Smooth muscle cell (in vitro differentiated cells): Measurements from ENCODE around the gene EBPL. TPM values are rescaled to one million over a fixed set of nuclear protein-coding genes. Genes with fewer than 3 reads are reported as not detected.

Experiments
- DNase-seq: peaks from one replicate; lab custom pipeline; 2025; ENCODE audit not compliant: unreplicated experiment; lab: John Stamatoyannopoulos, UW
- H2AFZ ChIP-seq: fragments of 200-600 bp; sonication (generic); 2 replicates; pipeline ENCODE4 v1.6.0; 2016; ENCODE audit warnings: antibody characterized with exemption, low read depth, mild to moderate bottlenecking
- H3F3A ChIP-seq: fragments of 200-600 bp; sonication (generic); 2 replicates; pipeline ENCODE4 v1.6.0; 2017; ENCODE audit warnings: antibody characterized with exemption, low read depth
- H3K27ac ChIP-seq: fragments of 200-600 bp; sonication (generic); 2 replicates; pipeline ENCODE4 v1.5.1; 2016; ENCODE audit warnings: low read depth, mild to moderate bottlenecking
- H3K27me3 ChIP-seq: fragments of 200-600 bp; sonication (generic); 2 replicates; pipeline ENCODE4 v1.6.1; 2016; ENCODE audit warnings: low read depth, mild to moderate bottlenecking
- H3K36me3 ChIP-seq: fragments of 200-600 bp; sonication (generic); 2 replicates; pipeline ENCODE4 v1.5.1; 2016; ENCODE audit warnings: low read depth
- H3K4me1 ChIP-seq: fragments of 200-600 bp; sonication (generic); 2 replicates; pipeline ENCODE4 v1.5.1; 2016; ENCODE audit warnings: low read depth
- H3K4me2 ChIP-seq: fragments of 200-600 bp; sonication (generic); 2 replicates; pipeline ENCODE4 v1.6.0; 2016; ENCODE audit warnings: mild to moderate bottlenecking
- H3K4me3 ChIP-seq: fragments of 200-600 bp; sonication (generic); 2 replicates; pipeline ENCODE4 v1.5.1; 2016; ENCODE audit warnings: mild to moderate bottlenecking
- H3K79me2 ChIP-seq: fragments of 200-600 bp; sonication (generic); 2 replicates; pipeline ENCODE4 v1.6.0; 2016; ENCODE audit warnings: low read depth, mild to moderate bottlenecking
- H3K9ac ChIP-seq: fragments of 200-600 bp; sonication (generic); 2 replicates; pipeline ENCODE4 v1.6.0; 2016; ENCODE audit warnings: low read depth
- H3K9me3 ChIP-seq: fragments of 200-600 bp; sonication (generic); replicated peaks from 2 replicates; pipeline ENCODE4 v1.5.1; 2016; ENCODE audit warnings: low read depth
- H4K20me1 ChIP-seq: fragments of 200-600 bp; sonication (generic); 2 replicates; pipeline ENCODE4 v1.6.0; 2016; ENCODE audit warnings: low read depth
- WGBS: methylation state at CpG from one replicate; pipeline ENCODE4 v1.1.7; 2016; ENCODE audit warnings: low lambda C conversion rate; 5-methylcytosine and 5-hydroxymethylcytosine counted together
- polyA plus RNA-seq: library from polyadenylated mRNA; unstranded; fragments of >200 nt; fragmentation: Nextera tagmentation; extraction: Ambion mirVana; gene quantifications from 2 replicates; pipeline ENCODE4 v1.2.1, GENCODE V29; 2016
- total RNA-seq: library from RNA; depleted of rRNA; stranded (reverse); fragments of >200 nt; gene quantifications from 2 replicates; pipeline ENCODE4 v1.2.3, GENCODE V29; 2014
- TF ChIP-seq, protein P1 (sequence below): fragments of 200-600 bp; sonication (generic); IDR thresholded peaks from 2 replicates; pipeline ENCODE4 v1.5.1; 2017; ENCODE audit warnings: borderline replicate concordance, mild to moderate bottlenecking, antibody characterized with exemption; ENCODE audit not compliant: insufficient read depth, poor library complexity, severe bottlenecking

EBPL gene
- total and polyA plus RNA-seq, 2 experiments from 2014 or later: 86.5 to 108 TPM

DNA sequence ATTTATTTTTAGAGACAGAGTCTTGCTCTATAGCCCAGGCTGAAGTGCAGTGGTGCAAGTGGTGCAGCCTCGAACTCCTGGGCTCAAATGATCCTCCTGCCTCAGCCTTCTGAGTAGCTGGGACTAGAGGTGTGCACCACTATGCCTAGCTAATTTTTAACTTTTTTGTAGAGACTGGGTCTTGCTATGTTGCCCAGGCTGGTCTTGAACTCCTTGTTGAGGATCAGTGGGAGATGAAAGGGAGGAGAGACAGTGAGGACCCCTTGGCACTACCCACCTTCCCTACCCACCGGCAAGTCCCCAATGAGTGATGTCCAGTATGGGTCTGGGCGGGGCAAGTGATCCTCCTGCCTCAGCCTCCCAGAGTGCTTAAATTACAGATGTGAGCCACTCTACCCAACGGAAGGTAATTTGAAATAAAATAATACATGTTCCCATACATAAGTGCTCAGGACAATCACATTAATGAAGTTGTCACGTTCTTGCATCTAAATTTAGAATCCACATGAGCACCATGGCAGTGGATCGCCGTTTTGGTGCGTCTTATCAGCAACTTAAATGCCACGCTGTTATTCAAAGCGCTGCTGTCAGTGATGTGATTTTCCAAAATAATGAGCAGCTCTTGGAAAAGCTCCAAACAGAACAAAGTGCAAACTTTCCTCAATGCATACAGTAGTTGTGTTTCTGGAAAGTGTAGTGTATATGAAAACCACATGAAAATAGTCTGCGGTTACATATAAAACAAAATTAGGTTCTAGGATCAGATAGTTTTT lies 68.9 kb downstream of the EBPL start:
- Histone ChIP-seq H3F3A (no peaks in the 10 kb centered on the region), H3K9me3 (no peaks in the 10 kb centered on the region), H3K36me3 (no peaks in the 10 kb centered on the region), H3K4me1 (peaks cover 4% of the 10 kb centered on the region), H4K20me1 (no peaks in the 10 kb centered on the region), H3K27me3 (no peaks in the 10 kb centered on the region), H2AFZ (no peak overlapping the region), H3K79me2 (no peaks in the 10 kb centered on the region), H3K27ac (no peak overlapping the region), H3K4me2 (no peak overlapping the region), H3K9ac (no peak overlapping the region), H3K4me3 (no peak overlapping the region)
- DNase-seq: no peak
- 83% methylated on average over 11 of the region's 11 CpGs for WGBS
- TF ChIP-seq, protein P1, sequence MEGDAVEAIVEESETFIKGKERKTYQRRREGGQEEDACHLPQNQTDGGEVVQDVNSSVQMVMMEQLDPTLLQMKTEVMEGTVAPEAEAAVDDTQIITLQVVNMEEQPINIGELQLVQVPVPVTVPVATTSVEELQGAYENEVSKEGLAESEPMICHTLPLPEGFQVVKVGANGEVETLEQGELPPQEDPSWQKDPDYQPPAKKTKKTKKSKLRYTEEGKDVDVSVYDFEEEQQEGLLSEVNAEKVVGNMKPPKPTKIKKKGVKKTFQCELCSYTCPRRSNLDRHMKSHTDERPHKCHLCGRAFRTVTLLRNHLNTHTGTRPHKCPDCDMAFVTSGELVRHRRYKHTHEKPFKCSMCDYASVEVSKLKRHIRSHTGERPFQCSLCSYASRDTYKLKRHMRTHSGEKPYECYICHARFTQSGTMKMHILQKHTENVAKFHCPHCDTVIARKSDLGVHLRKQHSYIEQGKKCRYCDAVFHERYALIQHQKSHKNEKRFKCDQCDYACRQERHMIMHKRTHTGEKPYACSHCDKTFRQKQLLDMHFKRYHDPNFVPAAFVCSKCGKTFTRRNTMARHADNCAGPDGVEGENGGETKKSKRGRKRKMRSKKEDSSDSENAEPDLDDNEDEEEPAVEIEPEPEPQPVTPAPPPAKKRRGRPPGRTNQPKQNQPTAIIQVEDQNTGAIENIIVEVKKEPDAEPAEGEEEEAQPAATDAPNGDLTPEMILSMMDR: no peak

- Histone ChIP-seq H3K4me3 (no peak overlapping the region), H3F3A (no peaks in the 10 kb centered on the region), H3K27me3 (no peaks in the 10 kb centered on the region), H3K79me2 (no peaks in the 10 kb centered on the region), H3K36me3 (no peaks in the 10 kb centered on the region), H4K20me1 (no peaks in the 10 kb centered on the region), H3K27ac (no peak overlapping the region), H3K9ac (no peak overlapping the region), H3K4me2 (no peak overlapping the region), H3K9me3 (no peaks in the 10 kb centered on the region), H2AFZ (no peak overlapping the region), H3K4me1 (no peaks in the 10 kb centered on the region)
- DNase-seq: no peak
- WGBS: 85% methylated on average over 22 of the region's 22 CpGs
- TF ChIP-seq, protein P1: no peak
Measured at GRCh38 chr13:49620170-49620621, 71.1 kb downstream of the EBPL start.

- H3K9me3 ChIP-seq: no peaks in the 10 kb centered on the region
- no peaks in the 10 kb centered on the region for H3K4me1 ChIP-seq
- no peaks in the 10 kb centered on the region for H3K79me2 ChIP-seq
- no peak overlapping the region for H3K27ac ChIP-seq
- no peaks in the 10 kb centered on the region for H4K20me1 ChIP-seq
- TF ChIP-seq, protein P1: no peak
- DNase-seq: no peak
- WGBS: 97% methylated on average over 3 of the region's 3 CpGs
- no peaks in the 10 kb centered on the region for H3F3A ChIP-seq
- no peak overlapping the region for H3K9ac ChIP-seq
- no peaks in the 10 kb centered on the region for H3K36me3 ChIP-seq
- no peaks in the 10 kb centered on the region for H3K27me3 ChIP-seq
- no peak overlapping the region for H3K4me3 ChIP-seq
- no peak overlapping the region for H3K4me2 ChIP-seq
- peak overlapping the region; percentile 5 for H2AFZ ChIP-seq
Measured at GRCh38 chr13:49616676-49617065, 74.6 kb downstream of the EBPL start.
